ENCODE results near the gene DLG5. TPM values are rescaled to one million over a fixed set of nuclear protein-coding genes. Genes with fewer than 3 reads are reported as not detected.

The DLG5 gene
- total RNA-seq, 1 donor from 2014 or later, result 22.2 TPM

DNA sequence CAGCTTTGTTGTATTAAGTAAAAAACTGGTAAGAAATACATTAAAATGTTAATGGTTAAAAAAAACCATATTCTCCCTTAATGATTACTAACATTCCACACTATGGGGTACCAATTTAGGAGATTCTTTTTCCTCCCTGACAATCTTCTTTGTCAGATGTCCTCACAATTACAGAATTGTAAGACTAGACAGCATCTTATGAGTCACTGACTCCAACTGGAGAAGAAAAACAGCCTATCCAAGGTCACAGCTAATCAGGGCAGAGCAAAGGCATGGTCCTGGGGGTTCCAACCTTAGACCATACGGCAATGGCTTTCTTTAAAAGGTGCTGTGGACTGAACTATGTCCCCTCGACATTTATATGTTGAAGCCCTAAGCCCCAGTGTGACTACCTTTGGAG lies 127.6 kb downstream of the DLG5 start:
- no peak overlapping the region for H3K9ac ChIP-seq
- H3K36me3 Mint-ChIP-seq, result peaks cover 30% of the 10 kb centered on the region
- H3K4me2 ChIP-seq, result no peak overlapping the region
- no peaks in the 10 kb centered on the region for H3K4me1 Mint-ChIP-seq
- no peaks in the 10 kb centered on the region for H3K36me3 ChIP-seq
- TF ChIP-seq EZH2 (IDR thresholded peaks at IDR 0.05) (no peak), EZH2phosphoT487 (IDR thresholded peaks at IDR 0.05) (no peak), CTCF (IDR thresholded peaks at IDR 0.05) (no peak)
- H2AFZ ChIP-seq (replicated peaks), result no peak overlapping the region
- H3K27me3 Mint-ChIP-seq (ENCODE audit: insufficient read depth, low read depth), result peaks cover 5% of the 10 kb centered on the region
- H3K4me3 Mint-ChIP-seq, result no peak overlapping the region
- H3F3A ChIP-seq (ENCODE audit: low read depth), result no peaks in the 10 kb centered on the region
- no peak overlapping the region for H3K27ac ChIP-seq
- DNase-seq (ENCODE audit: low spot score), result no peak
- peaks cover 3% of the 10 kb centered on the region for H3K4me1 ChIP-seq
- H3K27me3 ChIP-seq, result no peaks in the 10 kb centered on the region
- no peak overlapping the region for H3K27ac Mint-ChIP-seq
- H3K9me3 ChIP-seq (ENCODE audit: low read depth), result no peaks in the 10 kb centered on the region
- H3K4me3 ChIP-seq, result no peak overlapping the region
- no peaks in the 10 kb centered on the region for H3K79me2 ChIP-seq (ENCODE audit: low read depth)
- H4K20me1 ChIP-seq (ENCODE audit: low read depth), result no peaks in the 10 kb centered on the region
- H3K9me3 Mint-ChIP-seq, result no peaks in the 10 kb centered on the region

- Histone ChIP-seq H3K4me3 (no peak overlapping the region), H3K36me3 (no peaks in the 10 kb centered on the region), H3K27ac (no peak overlapping the region), H3K9ac (no peak overlapping the region), H3K9me3 (ENCODE audit: low read depth) (no peaks in the 10 kb centered on the region), H3K79me2 (ENCODE audit: low read depth) (no peaks in the 10 kb centered on the region), H3K27me3 (no peaks in the 10 kb centered on the region), H3F3A (ENCODE audit: low read depth) (no peaks in the 10 kb centered on the region), H4K20me1 (ENCODE audit: low read depth) (no peaks in the 10 kb centered on the region), H3K4me1 (no peaks in the 10 kb centered on the region), H3K4me2 (no peak overlapping the region), H2AFZ (replicated peaks) (no peak overlapping the region)
- H3K4me1 Mint-ChIP-seq, result no peaks in the 10 kb centered on the region
- H3K4me3 Mint-ChIP-seq, result no peak overlapping the region
- H3K27me3 Mint-ChIP-seq (ENCODE audit: insufficient read depth, low read depth), result peaks cover 5% of the 10 kb centered on the region
- no peaks in the 10 kb centered on the region for H3K9me3 Mint-ChIP-seq
- no peak for TF ChIP-seq CTCF (IDR thresholded peaks at IDR 0.05)
- TF ChIP-seq EZH2phosphoT487 (IDR thresholded peaks at IDR 0.05), result no peak
- peaks cover 32% of the 10 kb centered on the region for H3K36me3 Mint-ChIP-seq
- no peak overlapping the region for H3K27ac Mint-ChIP-seq
- DNase-seq (ENCODE audit: low spot score), result no peak
These were observed 130.1 kb downstream of the DLG5 start for GRCh38 chr10:77796311-77796915.

DNA sequence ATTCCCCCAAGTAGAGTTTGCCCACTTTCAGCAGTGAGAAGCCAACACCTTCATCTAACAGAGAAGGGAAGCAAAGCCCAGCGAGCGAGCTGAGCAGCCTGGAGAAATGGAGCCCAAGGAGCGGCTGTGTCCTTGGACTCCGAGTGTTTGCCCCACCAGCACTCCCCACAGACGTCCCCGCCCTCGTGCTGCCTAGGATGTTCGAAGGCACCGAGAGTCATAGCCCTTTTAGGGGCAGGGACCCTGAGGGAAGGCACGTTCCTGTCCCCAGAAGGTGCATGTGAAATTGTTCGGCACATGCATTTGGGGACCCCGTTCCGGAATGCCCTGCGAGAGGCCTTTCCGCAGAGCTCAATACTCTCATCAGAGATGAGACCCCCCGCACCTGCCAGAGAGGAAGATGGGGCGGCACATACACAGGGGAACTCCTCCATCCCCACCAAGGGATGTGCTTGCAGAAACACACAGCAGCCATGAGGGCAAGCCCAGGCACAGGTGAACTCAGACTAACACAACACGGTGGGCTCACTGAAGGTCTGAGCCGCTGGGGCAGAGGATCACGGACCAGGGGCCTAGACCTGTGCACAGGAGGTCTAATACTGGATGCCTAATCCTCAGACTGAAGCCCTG lies 131.0 kb downstream of the DLG5 start:
- H3K4me3 ChIP-seq, result no peak overlapping the region
- H3K9me3 Mint-ChIP-seq, result no peaks in the 10 kb centered on the region
- H3K27ac Mint-ChIP-seq, result no peak overlapping the region
- peaks cover 5% of the 10 kb centered on the region for H3K27me3 Mint-ChIP-seq (ENCODE audit: insufficient read depth, low read depth)
- H3F3A ChIP-seq (ENCODE audit: low read depth), result no peaks in the 10 kb centered on the region
- H3K4me2 ChIP-seq, result no peak overlapping the region
- TF ChIP-seq CTCF (IDR thresholded peaks at IDR 0.05) (no peak), EZH2phosphoT487 (IDR thresholded peaks at IDR 0.05) (no peak), EZH2 (IDR thresholded peaks at IDR 0.05) (no peak)
- no peaks in the 10 kb centered on the region for H3K4me1 Mint-ChIP-seq
- peaks cover 34% of the 10 kb centered on the region for H3K36me3 Mint-ChIP-seq
- H3K27ac ChIP-seq, result no peak overlapping the region
- H2AFZ ChIP-seq (replicated peaks), result no peak overlapping the region
- H3K27me3 ChIP-seq, result no peaks in the 10 kb centered on the region
- no peak overlapping the region for H3K4me3 Mint-ChIP-seq
- no peak for DNase-seq (ENCODE audit: low spot score)
- no peaks in the 10 kb centered on the region for H4K20me1 ChIP-seq (ENCODE audit: low read depth)
- no peaks in the 10 kb centered on the region for H3K9me3 ChIP-seq (ENCODE audit: low read depth)
- no peaks in the 10 kb centered on the region for H3K4me1 ChIP-seq
- no peak overlapping the region for H3K9ac ChIP-seq
- no peaks in the 10 kb centered on the region for H3K79me2 ChIP-seq (ENCODE audit: low read depth)
- no peaks in the 10 kb centered on the region for H3K36me3 ChIP-seq
